Posterior cingulate gyrus (tissue), 11 donors: Measurements from ENCODE around the gene PHLPP1.

Experiments used
- DNase-seq, 10 donors: peaks; one replicate each; pipeline versions ENCODE4 v3.0.0 to v3.0.0-alpha.2; 2020 to 2021; ENCODE audit warnings: mixed read lengths in 3 of 10
- intact Hi-C: fragments of 100-400 bp; cut with DNase I; formaldehyde crosslinking; loops from one replicate; pipeline ENCODE4 v1.15.1; 2023

PHLPP1 gene

GRCh38 chr18:62838475-62839098 is 123.2 kb downstream of the PHLPP1 start:
- no peak for DNase-seq
- intact Hi-C loops, result no loop called here

GRCh38 chr18:62839874-62840713 is 124.8 kb downstream of the PHLPP1 start:
- DNase-seq, result no peak
- intact Hi-C loops, result no loop called here

GRCh38 chr18:62841405-62841804 is 126.1 kb downstream of the PHLPP1 start:
- no peak for DNase-seq
- intact Hi-C loops, result no loop called here

GRCh38 chr18:62842898-62843297 is 127.6 kb downstream of the PHLPP1 start:
- no peak for DNase-seq
- intact Hi-C loops, result no loop called here

- intact Hi-C loops, result no loop called here
- DNase-seq, result no peak
Observed at GRCh38 chr18:62844850-62845643, 129.7 kb downstream of the PHLPP1 start.

GRCh38 chr18:62846313-62846712 is 131.0 kb downstream of the PHLPP1 start:
- intact Hi-C loops, result no loop called here
- no peak for DNase-seq

GRCh38 chr18:62847081-62847480 is 131.7 kb downstream of the PHLPP1 start:
- intact Hi-C loops, result no loop called here
- DNase-seq, result no peak

- DNase-seq, result no peak
- intact Hi-C loops, result no loop called here
Observed at GRCh38 chr18:62848946-62849345, 133.6 kb downstream of the PHLPP1 start.

- peak in 1 of 10 donors; percentile 21 for DNase-seq
- intact Hi-C loops, result no loop called here
Observed at GRCh38 chr18:62850619-62851306, 135.4 kb downstream of the PHLPP1 start.

GRCh38 chr18:62852851-62853250 is 137.5 kb downstream of the PHLPP1 start:
- no peak for DNase-seq
- intact Hi-C loops, result no loop called here

- intact Hi-C loops, result no loop called here
- DNase-seq, result no peak
Observed at GRCh38 chr18:62856294-62856693, 141.0 kb downstream of the PHLPP1 start.

- DNase-seq, result no peak
- intact Hi-C loops, result no loop called here
Observed at GRCh38 chr18:62857263-62857976, 142.1 kb downstream of the PHLPP1 start.

GRCh38 chr18:62860062-62860461 is 144.7 kb downstream of the PHLPP1 start:
- no peak for DNase-seq
- intact Hi-C loops, result no loop called here

- intact Hi-C loops, result no loop called here
- DNase-seq, result no peak
Observed at GRCh38 chr18:62862466-62862865, 147.1 kb downstream of the PHLPP1 start.

GRCh38 chr18:62863579-62864001 is 148.2 kb downstream of the PHLPP1 start:
- no peak for DNase-seq
- intact Hi-C loops, result no loop called here

GRCh38 chr18:62865498-62865897 is 150.2 kb downstream of the PHLPP1 start:
- DNase-seq, result no peak
- intact Hi-C loops, result no loop called here

- intact Hi-C loops, result no loop called here
- no peak for DNase-seq
Observed at GRCh38 chr18:62867534-62867933, 152.2 kb downstream of the PHLPP1 start.

- DNase-seq, result no peak
- intact Hi-C loops, result no loop called here
Observed at GRCh38 chr18:62868645-62869044, 153.3 kb downstream of the PHLPP1 start.

- DNase-seq, result no peak
- intact Hi-C loops, result no loop called here
Observed at GRCh38 chr18:62870643-62871042, 155.3 kb downstream of the PHLPP1 start.

GRCh38 chr18:62875323-62875722 is 160.0 kb downstream of the PHLPP1 start:
- no peak for DNase-seq
- intact Hi-C loops, result no loop called here
